Colonic mucosa (tissue), 4 donors: ENCODE results near the gene MYOZ1. TPM values are rescaled to one million over a fixed set of nuclear protein-coding genes. Genes with fewer than 3 reads are reported as not detected.

Experiments
- DNase-seq: peaks from one replicate; pipeline ENCODE4 v3.0.0-alpha.2; 2020
- H3K27ac ChIP-seq: fragments of 200-600 bp; one replicate; pipeline ENCODE4 v1.8.0; 2021
- H3K27me3 ChIP-seq: fragments of 200-600 bp; one replicate; pipeline ENCODE4 v1.8.0; 2021
- H3K36me3 ChIP-seq: fragments of 200-600 bp; one replicate; pipeline ENCODE4 v1.8.0; 2021
- H3K4me1 ChIP-seq: fragments of 200-600 bp; one replicate; pipeline ENCODE4 v1.8.0; 2021; ENCODE audit warnings: mild to moderate bottlenecking
- H3K4me3 ChIP-seq: fragments of 200-600 bp; one replicate; pipeline ENCODE4 v1.8.0; 2021
- H3K9ac ChIP-seq, 2 donors: one replicate each; pipeline ENCODE4 v1.7.0; 2013; ENCODE audit warnings: control low read depth in 2 of 2, low read depth in 2 of 2, low read length in 2 of 2
- H3K9me3 ChIP-seq: fragments of 200-600 bp; one replicate; pipeline ENCODE4 v1.8.0; 2021
- intact Hi-C: fragments of 100-400 bp; cut with DNase I; formaldehyde crosslinking; loops from one replicate; pipeline ENCODE4 v1.14.1; 2022
- total RNA-seq, 2 donors: library from RNA; stranded (reverse); fragmentation: NEBNext Ultra II Directional in 1 of 2; extraction: Animal tissue kit (Norgen Biotek cat#: 25700) in 1 of 2; gene quantifications; one replicate each; pipeline ENCODE4 v1.2.1, GENCODE V29; 2021
- TF ChIP-seq, protein P1 (sequence below): fragments of 200-600 bp; IDR thresholded peaks from one replicate; pipeline ENCODE4 v1.8.0; 2022; ENCODE audit warnings: antibody characterized with exemption, mild to moderate bottlenecking
- donor health status: healthy.
- donor health status: DM: no; HTN: no; CAD: no.
- donor health status: DM: no; HTN: no; CAD: no.

Gene MYOZ1
- total RNA-seq, 2 donors from 2014 or later = not detected

DNA sequence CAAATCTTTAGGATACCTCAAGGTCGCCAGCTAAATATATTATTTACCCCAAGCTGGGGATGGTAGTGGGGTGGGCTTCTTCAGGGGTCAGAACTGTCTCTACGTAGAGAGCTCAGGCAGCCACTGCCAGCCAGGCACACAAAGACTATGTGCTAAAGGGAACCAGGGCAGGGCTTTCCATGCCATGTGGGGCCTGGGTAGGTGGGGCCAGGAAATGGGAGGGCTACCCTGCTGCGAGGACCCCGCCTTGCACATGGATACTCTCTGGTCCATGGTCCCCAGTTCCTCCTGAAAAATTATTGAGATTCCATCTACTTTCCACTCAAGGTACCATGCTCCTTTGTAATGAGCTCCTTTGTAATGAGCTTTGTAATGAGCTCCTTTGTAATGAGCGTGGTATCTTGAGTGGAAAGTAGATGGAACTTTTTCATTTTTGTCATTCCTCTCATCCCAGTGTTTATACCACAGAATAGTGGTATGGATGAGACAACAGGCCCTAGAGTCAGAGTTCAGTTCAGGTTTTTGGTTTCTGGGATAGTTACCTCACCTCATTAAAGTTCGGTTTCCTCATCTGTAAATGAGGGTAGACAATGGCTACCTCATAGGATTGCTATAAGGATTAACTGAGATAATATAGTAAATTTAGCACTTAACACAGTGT is 8.7 kb upstream of the MYOZ1 start:
- Histone ChIP-seq H3K36me3 (no peaks in the 10 kb centered on the region), H3K27me3 (no peaks in the 10 kb centered on the region), H3K4me1 (peaks cover 4% of the 10 kb centered on the region), H3K9me3 (no peaks in the 10 kb centered on the region), H3K4me3 (no peak overlapping the region), H3K9ac (no peak overlapping the region), H3K27ac (no peak overlapping the region)
- TF ChIP-seq, protein P1, sequence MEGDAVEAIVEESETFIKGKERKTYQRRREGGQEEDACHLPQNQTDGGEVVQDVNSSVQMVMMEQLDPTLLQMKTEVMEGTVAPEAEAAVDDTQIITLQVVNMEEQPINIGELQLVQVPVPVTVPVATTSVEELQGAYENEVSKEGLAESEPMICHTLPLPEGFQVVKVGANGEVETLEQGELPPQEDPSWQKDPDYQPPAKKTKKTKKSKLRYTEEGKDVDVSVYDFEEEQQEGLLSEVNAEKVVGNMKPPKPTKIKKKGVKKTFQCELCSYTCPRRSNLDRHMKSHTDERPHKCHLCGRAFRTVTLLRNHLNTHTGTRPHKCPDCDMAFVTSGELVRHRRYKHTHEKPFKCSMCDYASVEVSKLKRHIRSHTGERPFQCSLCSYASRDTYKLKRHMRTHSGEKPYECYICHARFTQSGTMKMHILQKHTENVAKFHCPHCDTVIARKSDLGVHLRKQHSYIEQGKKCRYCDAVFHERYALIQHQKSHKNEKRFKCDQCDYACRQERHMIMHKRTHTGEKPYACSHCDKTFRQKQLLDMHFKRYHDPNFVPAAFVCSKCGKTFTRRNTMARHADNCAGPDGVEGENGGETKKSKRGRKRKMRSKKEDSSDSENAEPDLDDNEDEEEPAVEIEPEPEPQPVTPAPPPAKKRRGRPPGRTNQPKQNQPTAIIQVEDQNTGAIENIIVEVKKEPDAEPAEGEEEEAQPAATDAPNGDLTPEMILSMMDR = no peak
- DNase-seq = no peak
- intact Hi-C loops = no loop called here

DNA sequence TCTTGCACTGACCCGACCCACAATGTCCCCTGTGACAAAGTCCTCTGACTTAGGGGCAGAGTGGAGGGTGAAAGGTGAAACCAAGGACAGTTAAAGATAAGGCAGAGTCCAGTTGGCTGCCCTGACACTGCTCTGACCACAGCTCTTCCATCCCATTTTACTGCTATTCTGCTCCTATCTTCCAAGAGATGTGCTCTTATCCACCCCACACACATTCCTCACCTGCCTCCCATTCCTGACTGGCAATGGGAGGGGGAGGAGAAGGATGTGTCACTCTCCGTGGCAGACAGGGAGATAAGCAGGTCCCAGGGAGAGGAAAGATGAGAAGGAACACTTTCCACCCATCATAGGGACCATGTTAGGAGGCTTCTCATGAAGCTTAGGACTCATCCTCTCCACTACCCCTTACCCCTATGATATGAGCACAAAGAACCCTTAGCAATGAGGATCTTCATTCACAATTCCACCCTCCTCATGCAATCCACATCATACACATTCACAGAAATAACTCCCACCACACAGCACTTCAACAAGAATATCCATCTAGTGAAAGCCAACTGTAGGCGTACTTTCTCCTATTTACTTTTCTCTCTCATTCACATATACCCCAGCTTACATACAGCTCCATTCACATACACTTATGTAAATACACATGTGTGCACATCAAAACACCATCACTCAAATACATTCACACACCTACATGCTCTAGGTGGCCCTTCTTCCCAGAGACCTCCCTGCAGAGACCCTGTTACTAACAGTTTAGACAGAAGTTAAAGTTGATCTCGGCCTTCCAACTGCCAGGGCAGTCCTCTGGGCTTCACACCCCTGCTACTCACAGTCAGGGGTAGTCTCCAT is 7.9 kb upstream of the MYOZ1 start:
- no peak overlapping the region for H3K4me3 ChIP-seq
- no peaks in the 10 kb centered on the region for H3K9me3 ChIP-seq
- H3K9ac ChIP-seq = no peak overlapping the region
- H3K27me3 ChIP-seq = no peaks in the 10 kb centered on the region
- H3K27ac ChIP-seq = no peak overlapping the region
- no peaks in the 10 kb centered on the region for H3K36me3 ChIP-seq
- H3K4me1 ChIP-seq = peaks cover 4% of the 10 kb centered on the region
- TF ChIP-seq, protein P1 = no peak
- DNase-seq = no peak
- intact Hi-C loops = no loop called here

DNA sequence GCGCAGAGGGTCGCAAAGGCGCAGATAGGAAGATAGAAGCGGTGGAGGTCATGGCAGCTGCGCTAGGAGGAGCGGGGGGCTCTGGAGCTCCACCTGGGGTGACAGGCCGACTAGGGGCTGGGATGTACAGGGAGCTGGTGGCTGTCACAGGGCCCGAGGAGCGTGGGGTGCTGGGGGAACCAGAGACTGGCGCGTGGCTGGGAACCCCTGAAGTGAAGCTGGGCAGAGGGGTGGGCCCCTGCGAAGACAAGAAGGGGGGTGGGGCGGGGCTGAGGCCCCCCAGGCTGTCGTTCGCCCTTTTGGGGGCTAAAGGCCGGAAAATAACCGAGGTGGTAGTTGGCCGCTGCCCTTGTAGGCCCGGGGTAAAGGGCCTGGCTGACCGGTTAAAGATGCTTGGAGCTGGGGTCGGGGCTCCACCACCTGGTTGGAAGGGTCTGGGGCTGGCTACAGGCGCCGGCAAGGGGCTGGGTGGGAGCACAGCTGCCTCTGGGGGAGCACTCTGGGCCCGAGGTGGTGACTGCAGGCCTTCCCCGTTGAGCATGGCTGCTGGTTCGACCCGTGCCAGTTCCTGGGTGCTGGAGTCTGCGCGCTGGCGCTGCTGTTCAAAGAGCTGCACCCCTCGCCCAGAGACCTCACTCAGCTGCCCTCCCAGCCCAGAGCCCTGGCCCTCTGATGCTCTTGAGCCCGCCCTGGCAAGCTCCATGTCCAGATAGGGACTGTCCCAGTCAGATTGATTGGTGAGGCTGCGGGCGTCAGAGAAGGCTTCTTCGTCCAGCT is 6.8 kb upstream of the MYOZ1 start:
- Histone ChIP-seq H3K4me1 (peaks cover 4% of the 10 kb centered on the region), H3K27ac (no peak overlapping the region), H3K9ac (peak overlapping the region; percentile 72 to 75), H3K27me3 (no peaks in the 10 kb centered on the region), H3K9me3 (no peaks in the 10 kb centered on the region), H3K4me3 (peak overlapping the region; percentile 53), H3K36me3 (no peaks in the 10 kb centered on the region)
- TF ChIP-seq, protein P1 = no peak
- no peak for DNase-seq
- intact Hi-C loops = no loop called here

DNA sequence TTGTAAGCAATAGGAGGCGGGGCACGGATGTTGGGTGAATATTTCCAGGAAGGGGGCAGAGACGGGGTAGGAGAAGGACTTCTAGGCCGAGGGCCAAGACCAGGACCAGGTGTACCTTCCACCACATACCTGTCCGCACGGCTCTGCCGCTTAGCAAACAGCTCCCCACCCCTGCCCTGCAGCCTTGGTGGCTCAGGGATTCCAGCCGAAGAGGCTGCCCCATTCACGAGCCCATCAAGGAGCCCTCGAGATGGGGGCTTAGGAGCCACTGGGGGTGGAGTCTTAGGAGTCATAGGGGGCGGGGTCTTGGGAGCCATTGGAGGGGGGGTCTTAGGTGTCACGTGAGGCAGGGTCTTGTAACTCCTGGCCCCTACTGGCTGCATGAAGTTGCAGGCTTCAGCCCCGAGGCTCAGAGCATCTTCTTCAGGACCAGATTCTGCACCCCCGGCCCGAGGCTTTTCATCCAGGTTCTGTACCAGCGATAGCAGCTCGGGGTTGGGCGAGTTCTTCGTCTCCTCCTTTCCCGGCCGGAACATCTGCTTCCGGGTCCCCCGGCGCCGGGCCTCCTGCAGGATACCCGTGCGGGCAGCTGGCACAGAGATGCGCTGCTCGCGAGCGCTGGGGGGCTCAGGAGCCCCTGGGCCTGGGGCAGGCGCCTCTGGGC is 6.1 kb upstream of the MYOZ1 start:
- peak overlapping the region; percentile 72 to 75 for H3K9ac ChIP-seq
- no peaks in the 10 kb centered on the region for H3K36me3 ChIP-seq
- TF ChIP-seq, protein P1 = no peak
- DNase-seq = peak; percentile 56
- intact Hi-C loops = no loop called here
- H3K27ac ChIP-seq = no peak overlapping the region
- H3K9me3 ChIP-seq = no peaks in the 10 kb centered on the region
- peak overlapping the region; percentile 53 for H3K4me3 ChIP-seq
- peaks cover 4% of the 10 kb centered on the region for H3K4me1 ChIP-seq
- no peaks in the 10 kb centered on the region for H3K27me3 ChIP-seq

DNA sequence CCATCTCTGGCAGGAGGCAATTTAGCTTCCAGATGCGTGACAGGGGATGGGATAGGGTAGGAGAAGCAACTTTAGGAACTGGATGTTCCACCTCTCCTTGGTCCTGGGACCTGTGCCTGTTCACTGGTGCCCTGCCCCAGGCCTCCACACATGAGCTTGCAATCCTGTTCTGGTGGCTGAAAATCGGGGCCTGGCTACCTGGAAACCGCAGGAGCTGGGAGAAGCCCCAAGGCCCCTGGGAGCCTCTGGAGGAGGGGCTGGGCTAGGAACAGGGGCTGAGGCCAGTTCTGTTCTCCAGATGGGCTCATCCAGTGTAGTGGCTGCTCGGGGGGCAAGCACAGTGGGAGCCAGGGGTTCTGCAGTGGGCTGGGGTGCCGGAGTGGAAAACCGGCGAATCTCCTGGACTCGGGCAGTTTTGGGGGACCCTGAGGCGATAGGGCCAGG is 5.3 kb upstream of the MYOZ1 start:
- Histone ChIP-seq H3K9ac (no peak overlapping the region), H3K4me1 (peaks cover 4% of the 10 kb centered on the region), H3K27ac (no peak overlapping the region), H3K9me3 (no peaks in the 10 kb centered on the region), H3K27me3 (no peaks in the 10 kb centered on the region), H3K4me3 (no peak overlapping the region), H3K36me3 (no peaks in the 10 kb centered on the region)
- TF ChIP-seq, protein P1 = no peak
- intact Hi-C loops = no loop called here
- no peak for DNase-seq
